GM21381 (cell line): ENCODE measurements around the gene DEPP1.

Experiments
- ATAC-seq: cut with Tn5 transposase; IDR thresholded peaks from one replicate; pipeline ENCODE4 v1.9.1; 2021; ENCODE audit warnings: mild to moderate bottlenecking, moderate library complexity; ENCODE audit not compliant: unreplicated experiment

Gene DEPP1

GRCh38 chr10:44993922-44994751, 15.5 kb upstream of the DEPP1 start:
- ATAC-seq: no peak

- ATAC-seq: no peak
Measured at GRCh38 chr10:44993226-44993921, 14.8 kb upstream of the DEPP1 start.

- no peak for ATAC-seq
Measured at GRCh38 chr10:44992732-44993225, 14.2 kb upstream of the DEPP1 start.

GRCh38 chr10:44992070-44992731, 13.6 kb upstream of the DEPP1 start:
- ATAC-seq: no peak

- ATAC-seq: no peak
Measured at GRCh38 chr10:44991571-44991970, 13.0 kb upstream of the DEPP1 start.

GRCh38 chr10:44990965-44991364, 12.4 kb upstream of the DEPP1 start:
- ATAC-seq: no peak

GRCh38 chr10:44990302-44990655, 11.7 kb upstream of the DEPP1 start:
- ATAC-seq: no peak

GRCh38 chr10:44989597-44990301, 11.1 kb upstream of the DEPP1 start:
- ATAC-seq: no peak

GRCh38 chr10:44988957-44989585, 10.5 kb upstream of the DEPP1 start:
- ATAC-seq: no peak

- ATAC-seq: no peak
Measured at GRCh38 chr10:44986670-44987069, 8.1 kb upstream of the DEPP1 start.

GRCh38 chr10:44986179-44986578, 7.6 kb upstream of the DEPP1 start:
- no peak for ATAC-seq

- no peak for ATAC-seq
Measured at GRCh38 chr10:44985175-44985681, 6.6 kb upstream of the DEPP1 start.

GRCh38 chr10:44984671-44985101, 6.1 kb upstream of the DEPP1 start:
- ATAC-seq: no peak

- ATAC-seq: no peak
Measured at GRCh38 chr10:44983895-44984278, 5.3 kb upstream of the DEPP1 start.

- ATAC-seq: no peak
Measured at GRCh38 chr10:44983066-44983894, 4.7 kb upstream of the DEPP1 start.

GRCh38 chr10:44982496-44982895, 3.9 kb upstream of the DEPP1 start:
- ATAC-seq: no peak

GRCh38 chr10:44982114-44982460, 3.5 kb upstream of the DEPP1 start:
- ATAC-seq: no peak

GRCh38 chr10:44981172-44982113, 2.8 kb upstream of the DEPP1 start:
- no peak for ATAC-seq
